H1 (cell line): Measurements from ENCODE around the gene PDZD2. TPM values are rescaled to one million over a fixed set of nuclear protein-coding genes. Genes with fewer than 3 reads are reported as not detected.

Experiments
- CTCF ChIA-PET: fragments of 300-600 bp; sonication (Branson Sonifier 250); formaldehyde crosslinking; loops from one replicate; lab custom pipeline; 2021; ENCODE audit not compliant: partially characterized antibody; lab: Charles Lee
- POLR2A ChIA-PET: fragments of 300-600 bp; sonication (Branson Sonifier 250); formaldehyde crosslinking; loops from one replicate; lab custom pipeline; 2021; ENCODE audit warnings: inconsistent platforms; ENCODE audit not compliant: partially characterized antibody; lab: Charles Lee
- DNase-seq, 2 experiments: peaks; one replicate each; pipeline versions ENCODE4 v3.0.0 to v3.0.0-alpha.2; 2010 to 2022; ENCODE audit warnings: low spot score in 2 of 2, low read depth in 1 of 2, mixed read lengths in 1 of 2
- FAIRE-seq: peaks from 2 replicates; lab custom pipeline; 2011; peaks lifted over from hg19 to GRCh38; lab: Jason Lieb, UNC
- H2AFZ ChIP-seq: 2 replicates; pipeline ENCODE4 v1.8.1; 2012; ENCODE audit warnings: low read length, inconsistent platforms
- H2AK5ac ChIP-seq: 2 replicates; pipeline ENCODE4 v1.6.1; 2013; ENCODE audit warnings: low read depth, low read length
- H2BK120ac ChIP-seq: replicated peaks from 2 replicates; pipeline ENCODE3; 2013; ENCODE audit warnings: low read depth, low read length, inconsistent platforms
- H2BK12ac ChIP-seq: 2 replicates; pipeline ENCODE4 v1.6.1; 2013; ENCODE audit warnings: low read depth, low read length
- H2BK15ac ChIP-seq: 2 replicates; pipeline ENCODE4 v1.6.1; 2013; ENCODE audit warnings: low read length
- H2BK20ac ChIP-seq: 2 replicates; pipeline ENCODE4 v1.6.1; 2013; ENCODE audit warnings: low read length
- H2BK5ac ChIP-seq: 2 replicates; pipeline ENCODE4 v1.6.1; 2013; ENCODE audit warnings: low read depth, low read length
- H3K14ac ChIP-seq: 2 replicates; pipeline ENCODE4 v1.6.1; 2013; ENCODE audit warnings: inconsistent platforms; ENCODE audit not compliant: insufficient read length
- H3K18ac ChIP-seq: 2 replicates; pipeline ENCODE4 v1.6.1; 2013; ENCODE audit warnings: low read length; ENCODE audit errors: extremely low read depth
- H3K23ac ChIP-seq: 2 replicates; pipeline ENCODE4 v1.6.1; 2013; ENCODE audit warnings: inconsistent platforms; ENCODE audit not compliant: insufficient read length
- H3K23me2 ChIP-seq: 2 replicates; pipeline ENCODE4 v1.6.1; 2013; ENCODE audit warnings: low read depth, low read length
- H3K27ac ChIP-seq: 2 replicates; pipeline ENCODE4 v1.6.1; 2011; ENCODE audit warnings: low read depth, low read length, inconsistent platforms
- H3K27me3 ChIP-seq, 4 experiments: replicated peaks in 1 of 4; 1 replicate in 1 of 4; 2 replicates in 3 of 4; pipeline versions ENCODE4 v1.6.1 to v1.8.1; 2011 to 2013; ENCODE audit warnings: low read length in 3 of 4, mild to moderate bottlenecking in 3 of 4, inconsistent platforms in 2 of 4, mixed read lengths in 2 of 4, moderate library complexity in 1 of 4; ENCODE audit not compliant: control insufficient read depth in 3 of 4, insufficient read depth in 3 of 4; ENCODE audit errors: extremely low read depth in 1 of 4
- H3K36me3 ChIP-seq, 4 experiments: 2 replicates each; pipeline versions ENCODE4 v1.6.1 to v1.8.1; 2011 to 2013; ENCODE audit warnings: mild to moderate bottlenecking in 4 of 4, low read length in 3 of 4, moderate library complexity in 2 of 4, control low read depth in 1 of 4, inconsistent platforms in 1 of 4; ENCODE audit not compliant: insufficient read depth in 4 of 4, control insufficient read depth in 2 of 4
- H3K4ac ChIP-seq: replicated peaks from 2 replicates; pipeline ENCODE3; 2013; ENCODE audit warnings: low read length, low read depth, mixed read lengths, inconsistent platforms; ENCODE audit not compliant: insufficient read length
- H3K4me1 ChIP-seq, 4 experiments: replicated peaks in 1 of 4; 1 replicate in 1 of 4; 2 replicates in 3 of 4; pipeline versions ENCODE4 v1.6.1 to v1.8.1; 2011 to 2013; ENCODE audit warnings: low read length in 3 of 4, inconsistent platforms in 2 of 4, mixed read lengths in 1 of 4; ENCODE audit not compliant: insufficient read depth in 4 of 4, control insufficient read depth in 3 of 4
- H3K4me2 ChIP-seq, 2 experiments: 2 replicates each; pipeline versions ENCODE4 v1.6.1 to v1.8.1; 2011 to 2013; ENCODE audit warnings: low read depth in 2 of 2, low read length in 2 of 2, control low read depth in 1 of 2, inconsistent platforms in 1 of 2, mild to moderate bottlenecking in 1 of 2; ENCODE audit not compliant: insufficient read depth in 1 of 2
- H3K4me3 ChIP-seq, 4 experiments: fragments of 200-600, 300-600 bp in 1 of 4; sonication (generic), shearing (Covaris generic), sonication (Bioruptor Twin) in 1 of 4; 2 replicates each; pipeline versions ENCODE4 v1.5.1 to v1.8.1; 2011 to 2016; ENCODE audit warnings: low read length in 4 of 4, low read depth in 3 of 4, control low read depth in 2 of 4, inconsistent platforms in 2 of 4, mild to moderate bottlenecking in 2 of 4, mixed read lengths in 1 of 4, moderate library complexity in 1 of 4; ENCODE audit not compliant: insufficient read depth in 2 of 4; ENCODE audit errors: extremely low read depth in 1 of 4
- H3K56ac ChIP-seq: replicated peaks from 2 replicates; pipeline ENCODE3; 2013; ENCODE audit warnings: low read depth, mild to moderate bottlenecking, mixed read lengths, low read length, inconsistent platforms; ENCODE audit not compliant: insufficient read length
- H3K79me1 ChIP-seq: 2 replicates; pipeline ENCODE4 v1.6.1; 2013; ENCODE audit warnings: low read depth, low read length, control low read depth
- H3K79me2 ChIP-seq, 2 experiments: 2 replicates each; pipeline versions ENCODE4 v1.6.1 to v1.8.1; 2012 to 2013; ENCODE audit warnings: low read length in 2 of 2, mild to moderate bottlenecking in 2 of 2, inconsistent platforms in 1 of 2; ENCODE audit not compliant: insufficient read depth in 2 of 2, control insufficient read depth in 1 of 2
- H3K9ac ChIP-seq, 4 experiments: replicated peaks in 1 of 4; 1 replicate in 1 of 4; 2 replicates in 3 of 4; pipeline versions ENCODE4 v1.6.1 to v1.8.1; 2011 to 2013; ENCODE audit warnings: low read depth in 3 of 4, low read length in 3 of 4, control low read depth in 2 of 4, mild to moderate bottlenecking in 2 of 4, moderate library complexity in 2 of 4, inconsistent platforms in 1 of 4; ENCODE audit errors: extremely low read depth in 1 of 4
- H3K9me3 ChIP-seq, 2 experiments: 2 replicates each; pipeline versions ENCODE4 v1.6.1 to v1.8.1; 2012 to 2013; ENCODE audit warnings: mild to moderate bottlenecking in 2 of 2, moderate library complexity in 2 of 2, control low read depth in 1 of 2, inconsistent platforms in 1 of 2, low read depth in 1 of 2, low read length in 1 of 2, mixed read lengths in 1 of 2; ENCODE audit not compliant: insufficient read depth in 2 of 2
- H4K20me1 ChIP-seq, 2 experiments: replicated peaks in 1 of 2; 2 replicates each; pipeline versions ENCODE3 to v1.8.1; 2011 to 2013; ENCODE audit warnings: inconsistent platforms in 2 of 2, low read length in 2 of 2, mild to moderate bottlenecking in 1 of 2; ENCODE audit not compliant: insufficient read depth in 2 of 2, control insufficient read depth in 1 of 2
- H4K5ac ChIP-seq: 2 replicates; pipeline ENCODE4 v1.6.1; 2013; ENCODE audit warnings: low read length, low read depth, mixed read lengths, inconsistent platforms; ENCODE audit not compliant: insufficient read length
- H4K8ac ChIP-seq: 2 replicates; pipeline ENCODE4 v1.8.0; 2013; ENCODE audit warnings: mild to moderate bottlenecking, moderate library complexity, low read length, inconsistent platforms; ENCODE audit not compliant: insufficient read depth; ENCODE audit errors: extremely low read depth
- H4K91ac ChIP-seq: replicated peaks from 2 replicates; pipeline ENCODE3; 2013; ENCODE audit warnings: low read length, mixed read lengths, inconsistent platforms; ENCODE audit not compliant: insufficient read length
- HDAC6 ChIP-seq: IDR thresholded peaks from one replicate; pipeline ENCODE4 v1.7.1; 2012; ENCODE audit warnings: low read depth, mild to moderate bottlenecking, inconsistent platforms, low read length, moderate library complexity
- YY1 ChIP-seq: IDR thresholded peaks from 2 replicates; pipeline ENCODE4 v1.6.1; 2011; ENCODE audit warnings: low read depth, mild to moderate bottlenecking, low read length
- WGBS, 2 experiments: shearing (Covaris generic) in 1 of 2; methylation state at CpG; one replicate each; pipeline versions ENCODE4 v1.1.6 to v1.1.7; 2013 to 2015; ENCODE audit warnings: low lambda C conversion rate in 2 of 2, mixed read lengths in 2 of 2, inconsistent platforms in 1 of 2, low coverage in 1 of 2, missing lambda C conversion rate in 1 of 2; ENCODE audit not compliant: insufficient replicate concordance in 2 of 2, insufficient coverage in 1 of 2, insufficient read length in 1 of 2; ENCODE audit errors: extremely low coverage in 1 of 2, missing lambda C conversion rate in 1 of 2; 5-methylcytosine and 5-hydroxymethylcytosine counted together
- polyA plus RNA-seq, 7 experiments: library from polyadenylated mRNA; depleted of rRNA in 3 of 7; stranded (reverse) in 5 of 7; unstranded in 2 of 7; fragments of >200 nt in 5 of 7; fragments of 200-250 nt in 2 of 7; gene quantifications; 1 replicate in 5 of 7; 2 replicates in 1 of 7; 4 replicates in 1 of 7; pipeline versions ENCODE4 v1.2.1 to v1.2.3, GENCODE V29; 2011 to 2013; ENCODE audit warnings: missing spikeins in 2 of 7, mixed read lengths in 2 of 7
- total RNA-seq: library from RNA; stranded (reverse); fragmentation: NEBNext Ultra II Directional; extraction: Animal tissue kit (Norgen Biotek cat#: 25700); gene quantifications from 2 replicates; pipeline ENCODE4 v1.2.1, GENCODE V29; 2021

PDZD2 gene
- total and polyA plus RNA-seq, 2 of the 8 experiments (the other 6 are each of a cell fraction or from before 2014, with no cell fraction given): 1.2 to 6.8 TPM

DNA sequence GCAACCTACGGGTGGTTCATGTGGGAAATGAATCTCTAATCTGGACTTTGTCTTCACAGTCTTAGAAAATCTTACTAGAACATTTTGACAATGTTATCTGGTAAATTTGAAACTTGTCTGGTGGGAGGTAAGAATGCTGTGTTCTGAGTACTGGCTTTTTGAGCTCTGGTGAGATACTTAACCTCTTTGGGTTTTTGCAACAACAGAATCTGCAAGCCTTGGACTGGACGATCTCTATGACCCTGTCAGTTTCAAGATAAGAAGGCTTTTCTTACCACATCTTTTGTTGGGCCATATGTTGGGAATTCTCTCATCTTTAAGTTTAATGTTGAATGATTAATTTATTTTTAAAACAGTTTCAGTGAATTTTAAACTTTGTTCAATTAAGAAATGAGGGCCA, 422.3 kb downstream of the PDZD2 start:
- no peak overlapping the region for H4K91ac ChIP-seq
- no peak overlapping the region for H2BK20ac ChIP-seq
- TF ChIP-seq HDAC6 (no peak), YY1 (no peak)
- no peaks in the 10 kb centered on the region for H3K36me3 ChIP-seq
- H4K20me1 ChIP-seq: no peaks in the 10 kb centered on the region
- no peaks in the 10 kb centered on the region for H3K27me3 ChIP-seq
- no peaks in the 10 kb centered on the region for H3K9me3 ChIP-seq
- WGBS, 2 experiments: 100% methylated on average over 2 of the region's 2 CpGs; no CpG with 5 or more reads in 1 of the 2 experiments
- no peak overlapping the region for H3K4me3 ChIP-seq
- H2BK5ac ChIP-seq: no peak overlapping the region
- no peak overlapping the region for H3K9ac ChIP-seq
- no peak overlapping the region for H2AFZ ChIP-seq
- no peaks in the 10 kb centered on the region for H3K79me2 ChIP-seq
- no peak overlapping the region for H3K27ac ChIP-seq
- H2AK5ac ChIP-seq: no peak overlapping the region
- no peak overlapping the region for H2BK15ac ChIP-seq
- H2BK12ac ChIP-seq: no peak overlapping the region
- no peaks in the 10 kb centered on the region for H3K23me2 ChIP-seq
- no peaks in the 10 kb centered on the region for H3K4me1 ChIP-seq
- FAIRE-seq: no peak
- H3K4ac ChIP-seq: no peak overlapping the region
- H3K18ac ChIP-seq: no peak overlapping the region
- H3K14ac ChIP-seq: no peak overlapping the region
- ChIA-PET CTCF (interaction anchor here (0.8 to 1.5 kb wide), 3 partner anchors 13 to 213 kb away, joined by 3 to 6 read pairs (median 5); no protein-coding TSS in a partner anchor), POLR2A (interaction anchor here (1.0 kb wide), 1 partner anchor 31 kb away, joined by 4 read pairs; no protein-coding TSS in a partner anchor)
- H3K4me2 ChIP-seq: no peak overlapping the region
- no peak overlapping the region for H3K56ac ChIP-seq
- no peaks in the 10 kb centered on the region for H3K79me1 ChIP-seq
- no peak for DNase-seq
- H4K5ac ChIP-seq: no peak overlapping the region
- H4K8ac ChIP-seq: no peak overlapping the region
- no peak overlapping the region for H3K23ac ChIP-seq
- H2BK120ac ChIP-seq: no peak overlapping the region
